ENCODE measurements around the gene CNIH3. TPM values are rescaled to one million over a fixed set of nuclear protein-coding genes. Genes with fewer than 3 reads are reported as not detected.

Gene CNIH3
- total and polyA plus RNA-seq, 10 of the 15 experiments (the other 5 are each of a cell fraction or from before 2014, with no cell fraction given) = 0.77 to 5.8 (median 1.8) TPM

DNA sequence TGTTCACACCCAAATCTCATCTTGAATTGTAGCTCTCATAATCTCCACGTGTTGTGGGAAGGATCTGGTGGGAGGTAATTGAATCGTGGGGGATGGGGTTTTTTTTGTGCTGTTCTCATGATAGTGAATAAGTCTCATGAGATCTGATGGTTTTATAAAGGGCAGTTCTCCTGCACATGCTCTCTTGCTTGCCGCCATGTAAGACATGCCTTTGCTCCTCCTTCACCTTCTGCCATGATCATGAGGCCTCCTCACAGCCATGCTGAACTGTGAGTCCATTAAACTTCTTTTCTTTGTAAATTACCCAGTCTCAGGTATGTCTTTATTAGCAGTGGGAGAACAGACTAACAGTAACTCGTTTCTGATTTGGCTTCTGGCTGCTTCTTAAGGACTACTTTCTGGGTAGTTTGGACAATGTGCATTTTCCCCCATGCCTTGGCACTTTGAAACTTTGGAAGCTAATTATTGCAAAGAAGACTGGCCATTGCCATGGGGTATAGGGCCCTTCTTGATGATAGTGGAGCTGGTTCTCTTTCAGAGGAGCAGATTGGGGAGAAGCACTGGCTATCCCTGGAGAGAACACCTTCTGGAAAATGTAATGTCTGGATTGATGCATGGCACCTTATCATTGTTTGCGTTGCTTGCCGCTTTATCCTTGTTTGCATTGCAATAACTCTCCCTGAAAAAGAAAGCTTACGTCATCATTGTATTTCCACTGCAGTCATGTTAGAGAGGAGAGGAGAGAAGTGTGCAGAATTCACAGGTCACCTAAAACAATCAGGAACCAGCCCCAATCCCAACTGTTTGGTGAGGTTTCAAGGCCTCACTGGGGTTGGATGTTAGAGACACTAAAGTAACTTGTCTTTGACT is 5.9 kb downstream of the CNIH3 start (continued):
- TF ChIP-seq, protein P1, sequence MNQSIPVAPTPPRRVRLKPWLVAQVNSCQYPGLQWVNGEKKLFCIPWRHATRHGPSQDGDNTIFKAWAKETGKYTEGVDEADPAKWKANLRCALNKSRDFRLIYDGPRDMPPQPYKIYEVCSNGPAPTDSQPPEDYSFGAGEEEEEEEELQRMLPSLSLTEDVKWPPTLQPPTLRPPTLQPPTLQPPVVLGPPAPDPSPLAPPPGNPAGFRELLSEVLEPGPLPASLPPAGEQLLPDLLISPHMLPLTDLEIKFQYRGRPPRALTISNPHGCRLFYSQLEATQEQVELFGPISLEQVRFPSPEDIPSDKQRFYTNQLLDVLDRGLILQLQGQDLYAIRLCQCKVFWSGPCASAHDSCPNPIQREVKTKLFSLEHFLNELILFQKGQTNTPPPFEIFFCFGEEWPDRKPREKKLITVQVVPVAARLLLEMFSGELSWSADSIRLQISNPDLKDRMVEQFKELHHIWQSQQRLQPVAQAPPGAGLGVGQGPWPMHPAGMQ (IDR thresholded peaks at IDR 0.05; ENCODE audit: borderline replicate concordance) = no peak
- no peak for TF ChIP-seq BCL11A (IDR thresholded peaks at IDR 0.05; ENCODE audit: low read depth, low read length)
- TF ChIP-seq, protein P2, sequence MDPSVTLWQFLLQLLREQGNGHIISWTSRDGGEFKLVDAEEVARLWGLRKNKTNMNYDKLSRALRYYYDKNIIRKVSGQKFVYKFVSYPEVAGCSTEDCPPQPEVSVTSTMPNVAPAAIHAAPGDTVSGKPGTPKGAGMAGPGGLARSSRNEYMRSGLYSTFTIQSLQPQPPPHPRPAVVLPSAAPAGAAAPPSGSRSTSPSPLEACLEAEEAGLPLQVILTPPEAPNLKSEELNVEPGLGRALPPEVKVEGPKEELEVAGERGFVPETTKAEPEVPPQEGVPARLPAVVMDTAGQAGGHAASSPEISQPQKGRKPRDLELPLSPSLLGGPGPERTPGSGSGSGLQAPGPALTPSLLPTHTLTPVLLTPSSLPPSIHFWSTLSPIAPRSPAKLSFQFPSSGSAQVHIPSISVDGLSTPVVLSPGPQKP (IDR thresholded peaks at IDR 0.05; ENCODE audit: low read depth, low read length) = no peak
- TF ChIP-seq RB1 (IDR thresholded peaks at IDR 0.05; ENCODE audit: borderline replicate concordance) = no peak

DNA sequence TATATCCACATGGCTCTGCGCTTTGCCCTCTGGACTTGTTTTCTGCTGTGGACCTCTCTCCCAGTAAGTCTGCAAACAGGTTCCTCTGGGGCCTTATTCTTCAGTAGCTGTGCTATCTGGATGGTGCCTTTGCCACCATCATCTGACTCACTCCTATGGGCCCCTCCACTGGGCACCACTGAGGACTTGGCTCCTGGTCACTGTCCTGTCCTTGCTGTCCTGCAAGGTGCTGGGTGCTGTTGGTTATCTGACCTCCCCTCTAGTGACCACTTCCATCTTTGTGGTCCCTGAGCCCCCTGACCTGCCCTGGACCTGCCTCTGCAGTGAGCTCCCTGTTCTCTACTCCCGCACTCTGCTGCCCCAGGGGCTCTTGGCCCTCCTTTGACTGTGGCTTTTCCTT is 6.7 kb downstream of the CNIH3 start:
- WGBS (ENCODE audit: insufficient coverage, insufficient replicate concordance, low lambda C conversion rate, missing lambda C conversion rate) = 46% methylated on average over 2 of the region's 2 CpGs
- H3K79me2 ChIP-seq (ENCODE audit: control insufficient read depth, insufficient read depth, low read length) = no peaks in the 10 kb centered on the region
- H4K20me1 ChIP-seq (ENCODE audit: control insufficient read depth, insufficient read depth) = no peaks in the 10 kb centered on the region
- no TSS peak for BruUV-seq (replicated peaks)
- ChIA-PET POLR2A (no interaction called here), SMC1A (ENCODE audit: uncharacterized antibody, unreplicated experiment) (interaction anchor here (0.7 kb wide), 1 partner anchor 54 kb away, joined by 3 read pairs; no protein-coding TSS in a partner anchor), RAD21 (ENCODE audit: unreplicated experiment) (no interaction called here), CTCF (interaction anchor here (0.8 to 0.9 kb wide), 2 partner anchors 22 to 273 kb away, joined by 3 read pairs; no protein-coding TSS in a partner anchor)
- intact Hi-C loops (cut with micrococcal nuclease; ENCODE audit: unreplicated experiment) = no loop called here
- DNase-seq (ENCODE audit: low read depth, low spot score) (no peak), ATAC-seq (no peak), FAIRE-seq (no peak)
- H3K4me2 ChIP-seq (ENCODE audit: control insufficient read depth, insufficient read depth) = no peak overlapping the region
- no peaks in the 10 kb centered on the region for H3K4me1 ChIP-seq (ENCODE audit: control insufficient read depth, insufficient read depth, low read length)
- H3K9me3 ChIP-seq (replicated peaks; ENCODE audit: control insufficient read depth, insufficient read depth, low read length) = no peaks in the 10 kb centered on the region
- H3K27ac ChIP-seq (ENCODE audit: control insufficient read depth, insufficient read depth) = no peak overlapping the region
- in situ Hi-C loops (cut with MboI) = no loop called here
- no peak overlapping the region for H2AFZ ChIP-seq (ENCODE audit: control insufficient read depth, low read depth, low read length)
- peaks cover 2 to 4% of the 10 kb centered on the region in 2 experiments; a peak in 3 of 4 replicates for H3K27me3 ChIP-seq (replicated peaks in 1 of 2; ENCODE audit: control insufficient read depth in 2 of 2, insufficient read depth in 2 of 2, low read length in 1 of 2)
- no peaks in the 10 kb centered on the region for H3K36me3 ChIP-seq (ENCODE audit: control insufficient read depth in 2 of 2, insufficient read depth in 2 of 2, low read length in 1 of 2)
- no peak overlapping the region for H3K9ac ChIP-seq (ENCODE audit: control insufficient read depth, insufficient read depth, low read length)
- H3K4me3 ChIP-seq = no peak overlapping the region
- TF ChIP-seq SMC3 (IDR thresholded peaks at IDR 0.05; ENCODE audit: borderline replicate concordance, low read length) (no peak), KAT2A (conservative IDR thresholded peaks at IDR 0.05; ENCODE audit: control insufficient read depth, low read depth, low read length) (no peak), TARDBP (IDR thresholded peaks at IDR 0.05; ENCODE audit: borderline replicate concordance) (no peak), ASH2L (IDR thresholded peaks at IDR 0.05; ENCODE audit: borderline replicate concordance, low read depth) (no peak), NFIC (IDR thresholded peaks at IDR 0.05; ENCODE audit: low read depth, low read length) (no peak), MEF2A (IDR thresholded peaks at IDR 0.05; ENCODE audit: insufficient read depth, low read depth, low read length) (no peak), SP1 (IDR thresholded peaks at IDR 0.05; ENCODE audit: low read depth, low read length) (no peak), RAD51 (IDR thresholded peaks at IDR 0.05) (no peak)
- TF ChIP-seq, protein P3, sequence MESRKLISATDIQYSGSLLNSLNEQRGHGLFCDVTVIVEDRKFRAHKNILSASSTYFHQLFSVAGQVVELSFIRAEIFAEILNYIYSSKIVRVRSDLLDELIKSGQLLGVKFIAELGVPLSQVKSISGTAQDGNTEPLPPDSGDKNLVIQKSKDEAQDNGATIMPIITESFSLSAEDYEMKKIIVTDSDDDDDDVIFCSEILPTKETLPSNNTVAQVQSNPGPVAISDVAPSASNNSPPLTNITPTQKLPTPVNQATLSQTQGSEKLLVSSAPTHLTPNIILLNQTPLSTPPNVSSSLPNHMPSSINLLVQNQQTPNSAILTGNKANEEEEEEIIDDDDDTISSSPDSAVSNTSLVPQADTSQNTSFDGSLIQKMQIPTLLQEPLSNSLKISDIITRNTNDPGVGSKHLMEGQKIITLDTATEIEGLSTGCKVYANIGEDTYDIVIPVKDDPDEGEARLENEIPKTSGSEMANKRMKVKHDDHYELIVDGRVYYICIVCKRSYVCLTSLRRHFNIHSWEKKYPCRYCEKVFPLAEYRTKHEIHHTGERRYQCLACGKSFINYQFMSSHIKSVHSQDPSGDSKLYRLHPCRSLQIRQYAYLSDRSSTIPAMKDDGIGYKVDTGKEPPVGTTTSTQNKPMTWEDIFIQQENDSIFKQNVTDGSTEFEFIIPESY (IDR thresholded peaks at IDR 0.05) = no peak
- TF ChIP-seq, protein P4, sequence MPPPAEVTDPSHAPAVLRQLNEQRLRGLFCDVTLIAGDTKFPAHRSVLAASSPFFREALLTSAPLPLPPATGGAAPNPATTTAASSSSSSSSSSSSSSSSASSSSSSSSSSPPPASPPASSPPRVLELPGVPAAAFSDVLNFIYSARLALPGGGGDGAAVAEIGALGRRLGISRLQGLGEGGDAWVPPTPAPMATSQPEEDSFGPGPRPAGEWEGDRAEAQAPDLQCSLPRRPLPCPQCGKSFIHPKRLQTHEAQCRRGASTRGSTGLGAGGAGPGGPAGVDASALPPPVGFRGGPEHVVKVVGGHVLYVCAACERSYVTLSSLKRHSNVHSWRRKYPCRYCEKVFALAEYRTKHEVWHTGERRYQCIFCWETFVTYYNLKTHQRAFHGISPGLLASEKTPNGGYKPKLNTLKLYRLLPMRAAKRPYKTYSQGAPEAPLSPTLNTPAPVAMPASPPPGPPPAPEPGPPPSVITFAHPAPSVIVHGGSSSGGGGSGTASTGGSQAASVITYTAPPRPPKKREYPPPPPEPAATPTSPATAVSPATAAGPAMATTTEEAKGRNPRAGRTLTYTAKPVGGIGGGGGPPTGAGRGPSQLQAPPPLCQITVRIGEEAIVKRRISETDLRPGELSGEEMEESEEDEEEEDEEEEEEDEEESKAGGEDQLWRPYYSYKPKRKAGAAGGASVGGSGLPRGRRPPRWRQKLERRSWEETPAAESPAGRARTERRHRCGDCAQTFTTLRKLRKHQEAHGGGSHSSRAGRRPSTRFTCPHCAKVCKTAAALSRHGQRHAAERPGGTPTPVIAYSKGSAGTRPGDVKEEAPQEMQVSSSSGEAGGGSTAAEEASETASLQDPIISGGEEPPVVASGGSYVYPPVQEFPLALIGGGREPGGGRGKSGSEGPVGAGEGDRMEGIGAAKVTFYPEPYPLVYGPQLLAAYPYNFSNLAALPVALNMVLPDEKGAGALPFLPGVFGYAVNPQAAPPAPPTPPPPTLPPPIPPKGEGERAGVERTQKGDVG (CRISPR knock-in tag; IDR thresholded peaks at IDR 0.05) = no peak

Measured in GM12878 (cell line).